Prostate gland (tissue), 2 donors: ENCODE results near the gene CD63. TPM values are rescaled to one million over a fixed set of nuclear protein-coding genes. Genes with fewer than 3 reads are reported as not detected.

Experiments
- DNase-seq: peaks from one replicate; pipeline ENCODE4 v3.0.0-alpha.2; 2019; ENCODE audit warnings: low spot score
- H3K27ac ChIP-seq, 2 donors: fragments of 200-600 bp; sonication (generic); 2 replicates each; pipeline ENCODE4 v1.5.1; 2017 to 2019
- H3K27me3 ChIP-seq: fragments of 200-600 bp; sonication (generic); replicated peaks from 2 replicates; pipeline ENCODE4 v1.5.1; 2019; ENCODE audit not compliant: insufficient read depth
- H3K36me3 ChIP-seq, 2 donors: fragments of 200-600 bp; sonication (generic); 1 replicate in 1 of 2; 2 replicates in 1 of 2; pipeline versions ENCODE4 v1.5.1 to v1.8.1; 2017 to 2019
- H3K4me1 ChIP-seq: fragments of 200-600 bp; sonication (generic); replicated peaks from 2 replicates; pipeline ENCODE4 v1.5.1; 2019
- H3K4me3 ChIP-seq, 2 donors: fragments of 200-600 bp; sonication (generic); 2 replicates each; pipeline ENCODE4 v1.5.1; 2017 to 2019
- H3K9me3 ChIP-seq: fragments of 200-600 bp; sonication (generic); 2 replicates; pipeline ENCODE4 v1.5.1; 2017
- POLR2A ChIP-seq: fragments of 450-650 bp; IDR thresholded peaks from one replicate; pipeline ENCODE4 v1.6.1; 2016; ENCODE audit warnings: antibody characterized with exemption, mild to moderate bottlenecking
- POLR2AphosphoS5 ChIP-seq: sonication (generic); formaldehyde crosslinking; IDR thresholded peaks from one replicate; pipeline ENCODE4 v1.6.1; 2017; ENCODE audit warnings: antibody characterized with exemption
- WGBS: methylation state at CpG from one replicate; pipeline ENCODE4 v1.1.5; 2018; 5-methylcytosine and 5-hydroxymethylcytosine counted together
- intact Hi-C: fragments of 100-400 bp; cut with DNase I; formaldehyde crosslinking; loops from one replicate; pipeline ENCODE4 v1.14.2; 2022
- total RNA-seq, 2 donors: library from RNA; depleted of rRNA; stranded (reverse); fragments of >200 nt; gene quantifications; one replicate each; pipeline ENCODE4 v1.1.0, GENCODE V29; 2016
- TF ChIP-seq, protein P1 (sequence below), 4 experiments: fragments of 200-600 bp in 2 of 4; fragments of 450-650 bp in 2 of 4; sonication (generic) in 2 of 4; IDR thresholded peaks; 1 replicate in 3 of 4; 2 replicates in 1 of 4; pipeline ENCODE4 v1.5.1; 2016 to 2019; ENCODE audit warnings: antibody characterized with exemption in 4 of 4, mild to moderate bottlenecking in 2 of 4, moderate library complexity in 2 of 4

Gene CD63
- total RNA-seq, 2 donors from 2014 or later, result 485 to 585 TPM

DNA sequence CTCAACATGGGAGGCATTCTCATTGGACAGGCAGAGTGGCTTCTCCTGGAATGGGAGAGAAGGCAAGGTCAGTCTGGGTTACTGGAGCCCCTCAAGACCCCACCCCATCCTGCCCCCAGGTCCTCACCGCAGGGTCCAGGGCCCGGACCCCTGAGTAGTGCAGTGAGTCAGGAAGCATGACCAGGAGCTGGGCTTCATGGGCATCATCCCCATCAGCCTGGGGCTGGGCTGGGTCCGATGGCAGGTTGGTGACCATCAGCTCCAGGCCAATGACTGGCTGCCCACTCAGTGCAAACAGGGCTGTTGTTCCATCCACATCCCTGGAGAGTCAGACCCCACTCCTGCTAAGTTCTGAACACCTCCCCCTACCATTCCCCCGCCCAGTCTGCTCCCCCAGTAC lies 34.2 kb downstream of the CD63 start:
- H3K27ac ChIP-seq, result no peak overlapping the region
- H3K27me3 ChIP-seq, result no peaks in the 10 kb centered on the region
- H3K36me3 ChIP-seq, result no peaks in the 10 kb centered on the region
- intact Hi-C loops, result no loop called here
- no peak overlapping the region for H3K4me3 ChIP-seq
- H3K9me3 ChIP-seq, result no peaks in the 10 kb centered on the region
- WGBS, result 100% methylated on average over 2 of the region's 4 CpGs
- H3K4me1 ChIP-seq, result no peaks in the 10 kb centered on the region
- TF ChIP-seq, protein P1, sequence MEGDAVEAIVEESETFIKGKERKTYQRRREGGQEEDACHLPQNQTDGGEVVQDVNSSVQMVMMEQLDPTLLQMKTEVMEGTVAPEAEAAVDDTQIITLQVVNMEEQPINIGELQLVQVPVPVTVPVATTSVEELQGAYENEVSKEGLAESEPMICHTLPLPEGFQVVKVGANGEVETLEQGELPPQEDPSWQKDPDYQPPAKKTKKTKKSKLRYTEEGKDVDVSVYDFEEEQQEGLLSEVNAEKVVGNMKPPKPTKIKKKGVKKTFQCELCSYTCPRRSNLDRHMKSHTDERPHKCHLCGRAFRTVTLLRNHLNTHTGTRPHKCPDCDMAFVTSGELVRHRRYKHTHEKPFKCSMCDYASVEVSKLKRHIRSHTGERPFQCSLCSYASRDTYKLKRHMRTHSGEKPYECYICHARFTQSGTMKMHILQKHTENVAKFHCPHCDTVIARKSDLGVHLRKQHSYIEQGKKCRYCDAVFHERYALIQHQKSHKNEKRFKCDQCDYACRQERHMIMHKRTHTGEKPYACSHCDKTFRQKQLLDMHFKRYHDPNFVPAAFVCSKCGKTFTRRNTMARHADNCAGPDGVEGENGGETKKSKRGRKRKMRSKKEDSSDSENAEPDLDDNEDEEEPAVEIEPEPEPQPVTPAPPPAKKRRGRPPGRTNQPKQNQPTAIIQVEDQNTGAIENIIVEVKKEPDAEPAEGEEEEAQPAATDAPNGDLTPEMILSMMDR (IDR thresholded peaks at IDR 0.05), result no peak
- TF ChIP-seq POLR2A (no peak), POLR2AphosphoS5 (no peak)
- no peak for DNase-seq

DNA sequence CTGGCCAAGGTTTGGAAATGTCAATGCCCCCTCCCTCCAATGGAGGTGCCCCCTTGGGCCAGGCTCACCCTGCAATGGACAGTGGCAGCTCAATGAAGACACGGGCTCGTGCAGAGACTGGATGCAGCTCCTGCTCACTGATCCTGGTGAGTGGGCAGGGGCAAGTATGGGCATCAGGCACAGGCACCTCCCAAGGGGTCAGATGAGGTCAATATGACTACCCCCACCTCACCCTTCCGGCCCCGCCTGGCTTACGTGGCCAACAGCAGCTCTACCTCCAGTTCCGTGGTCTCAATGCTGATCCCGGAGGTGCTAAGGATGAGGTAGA lies 34.7 kb downstream of the CD63 start:
- Histone ChIP-seq H3K36me3 (no peaks in the 10 kb centered on the region), H3K27me3 (no peaks in the 10 kb centered on the region), H3K4me3 (no peak overlapping the region), H3K4me1 (no peaks in the 10 kb centered on the region), H3K27ac (no peak overlapping the region), H3K9me3 (no peaks in the 10 kb centered on the region)
- intact Hi-C loops, result no loop called here
- TF ChIP-seq, protein P1 (IDR thresholded peaks at IDR 0.05), result no peak
- WGBS, result 96% methylated on average over 7 of the region's 7 CpGs
- no peak for DNase-seq

DNA sequence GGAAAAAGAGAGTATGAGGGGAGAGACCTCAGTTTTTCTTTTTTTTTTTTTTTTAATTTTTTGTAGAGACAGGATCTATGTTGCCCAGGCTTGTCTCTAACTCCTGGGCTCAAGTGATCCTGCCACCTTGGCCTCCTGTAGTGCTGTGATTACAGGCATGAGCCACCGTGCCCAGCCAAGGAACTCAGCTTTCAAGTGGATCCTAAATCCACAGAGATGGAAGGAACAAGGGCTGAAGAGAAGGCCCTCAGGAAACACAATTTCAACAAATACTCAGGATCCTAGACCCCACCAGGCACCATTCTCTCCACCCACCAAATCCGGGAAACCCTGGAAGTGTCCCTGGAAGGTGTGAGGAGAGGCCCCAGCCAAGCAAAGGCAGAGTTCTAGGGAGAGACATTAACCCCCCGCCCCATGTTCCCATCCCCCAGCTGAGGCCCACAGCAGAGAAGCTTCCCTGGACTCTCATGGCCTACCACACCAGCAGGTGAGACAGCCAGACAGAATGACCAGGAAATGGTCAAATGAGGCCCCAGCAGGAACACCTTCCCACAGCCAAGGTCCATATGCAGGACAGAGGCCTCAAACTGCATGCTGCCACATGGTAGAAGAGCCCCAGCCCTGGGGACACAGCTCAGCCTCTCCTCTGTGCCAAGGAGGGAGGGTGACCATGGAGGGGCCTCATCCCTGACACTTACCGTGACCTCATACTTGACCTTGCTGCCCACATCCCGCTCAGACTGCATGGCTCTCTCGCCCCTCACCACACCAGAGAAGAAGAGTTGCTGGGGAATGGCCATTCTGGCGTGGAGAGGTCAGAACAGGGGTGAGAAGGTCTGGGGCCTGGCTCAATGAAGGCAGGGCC lies 35.3 kb downstream of the CD63 start:
- Histone ChIP-seq H3K4me3 (no peak overlapping the region), H3K36me3 (no peaks in the 10 kb centered on the region), H3K4me1 (no peaks in the 10 kb centered on the region), H3K9me3 (no peaks in the 10 kb centered on the region), H3K27me3 (no peaks in the 10 kb centered on the region), H3K27ac (no peak overlapping the region)
- DNase-seq, result no peak
- no peak for TF ChIP-seq POLR2AphosphoS5
- no peak for TF ChIP-seq POLR2A
- TF ChIP-seq, protein P1 (IDR thresholded peaks at IDR 0.05), result no peak
- 95% methylated on average over 7 of the region's 7 CpGs for WGBS
- intact Hi-C loops, result no loop called here

DNA sequence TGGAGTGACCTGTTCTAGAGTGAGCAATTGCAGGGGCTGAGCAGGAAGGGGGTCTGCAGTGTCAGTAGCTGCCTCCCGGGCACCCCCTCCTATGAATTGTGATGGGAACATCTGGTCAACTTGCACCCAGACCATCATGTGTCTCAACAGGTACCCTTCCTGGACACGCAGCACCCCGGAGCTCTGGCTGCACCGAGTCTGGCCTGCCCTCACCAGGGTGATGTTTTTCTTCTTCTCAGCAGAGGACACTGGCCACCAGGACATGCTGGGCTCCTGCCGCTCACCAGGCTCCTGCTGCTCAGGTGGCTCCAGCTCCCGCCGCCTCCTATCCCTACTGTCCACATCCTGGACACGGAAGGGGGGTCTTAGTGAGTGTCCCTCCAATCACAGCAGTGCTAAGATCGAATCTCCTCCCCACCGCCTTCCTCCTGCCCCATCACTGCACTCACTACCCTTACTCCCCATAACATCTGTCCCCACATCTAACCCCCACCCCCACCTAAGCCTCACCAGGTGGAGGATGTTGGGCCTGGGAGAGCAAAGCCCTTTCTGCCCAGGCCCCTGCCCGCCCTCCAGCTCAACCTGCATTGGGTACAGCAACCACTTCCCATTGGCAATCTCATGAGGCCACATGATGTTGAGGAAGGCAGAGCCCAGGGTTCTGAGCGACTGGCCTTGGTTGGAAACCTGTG lies 36.0 kb downstream of the CD63 start:
- Histone ChIP-seq H3K4me1 (no peaks in the 10 kb centered on the region), H3K4me3 (no peak overlapping the region), H3K27ac (no peak overlapping the region), H3K27me3 (no peaks in the 10 kb centered on the region), H3K36me3 (no peaks in the 10 kb centered on the region), H3K9me3 (no peaks in the 10 kb centered on the region)
- TF ChIP-seq POLR2A, result no peak
- TF ChIP-seq, protein P1 (IDR thresholded peaks at IDR 0.05), result no peak
- TF ChIP-seq POLR2AphosphoS5, result no peak
- intact Hi-C loops, result no loop called here
- WGBS, result 95% methylated on average over 12 of the region's 12 CpGs
- DNase-seq, result no peak
